ENCODE results near the gene PSMD13.

The PSMD13 gene

DNA sequence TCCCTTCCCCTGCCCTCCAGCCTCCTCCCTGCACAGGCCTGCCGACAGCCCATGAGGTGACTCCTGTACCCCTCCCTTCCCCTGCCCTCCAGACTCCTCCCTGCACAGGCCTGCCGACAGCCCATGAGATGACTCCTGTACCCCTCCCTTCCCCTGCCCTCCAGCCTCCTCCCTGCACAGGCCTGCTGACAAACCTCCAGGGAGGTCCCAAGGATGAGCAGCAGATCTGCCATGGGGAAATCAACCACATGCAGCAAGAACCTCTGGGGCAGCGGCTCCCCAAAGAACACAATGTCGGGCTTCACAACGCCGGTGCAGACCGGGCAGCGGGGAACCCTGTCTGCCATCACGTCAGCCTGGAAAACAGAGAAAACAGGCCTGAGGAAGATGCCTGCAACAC is 12.9 kb upstream of the PSMD13 start:
- TF ChIP-seq, protein P1, sequence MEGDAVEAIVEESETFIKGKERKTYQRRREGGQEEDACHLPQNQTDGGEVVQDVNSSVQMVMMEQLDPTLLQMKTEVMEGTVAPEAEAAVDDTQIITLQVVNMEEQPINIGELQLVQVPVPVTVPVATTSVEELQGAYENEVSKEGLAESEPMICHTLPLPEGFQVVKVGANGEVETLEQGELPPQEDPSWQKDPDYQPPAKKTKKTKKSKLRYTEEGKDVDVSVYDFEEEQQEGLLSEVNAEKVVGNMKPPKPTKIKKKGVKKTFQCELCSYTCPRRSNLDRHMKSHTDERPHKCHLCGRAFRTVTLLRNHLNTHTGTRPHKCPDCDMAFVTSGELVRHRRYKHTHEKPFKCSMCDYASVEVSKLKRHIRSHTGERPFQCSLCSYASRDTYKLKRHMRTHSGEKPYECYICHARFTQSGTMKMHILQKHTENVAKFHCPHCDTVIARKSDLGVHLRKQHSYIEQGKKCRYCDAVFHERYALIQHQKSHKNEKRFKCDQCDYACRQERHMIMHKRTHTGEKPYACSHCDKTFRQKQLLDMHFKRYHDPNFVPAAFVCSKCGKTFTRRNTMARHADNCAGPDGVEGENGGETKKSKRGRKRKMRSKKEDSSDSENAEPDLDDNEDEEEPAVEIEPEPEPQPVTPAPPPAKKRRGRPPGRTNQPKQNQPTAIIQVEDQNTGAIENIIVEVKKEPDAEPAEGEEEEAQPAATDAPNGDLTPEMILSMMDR (IDR thresholded peaks at IDR 0.05; ENCODE audit: extremely low read depth, missing control alignments): no peak
- no peak for DNase-seq (ENCODE audit: low spot score)

DNA sequence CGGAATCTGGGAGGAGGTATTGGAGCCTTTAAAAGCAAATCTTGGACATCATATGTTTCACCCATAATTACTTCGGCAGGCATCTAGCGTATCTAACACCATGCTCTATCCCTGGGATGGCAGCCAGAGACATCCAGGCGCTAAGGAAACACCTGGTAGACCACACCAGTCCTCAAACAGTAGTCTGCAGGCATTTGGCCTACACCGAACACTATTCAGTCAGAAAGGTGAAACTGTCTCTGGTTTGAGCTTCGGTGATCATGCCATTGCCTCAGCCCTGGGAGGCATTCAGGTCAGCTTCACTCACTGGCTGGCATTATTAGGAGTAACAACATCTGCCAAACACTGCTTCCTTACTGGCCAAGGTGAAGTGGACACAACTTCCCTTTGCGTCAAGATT is 12.4 kb upstream of the PSMD13 start:
- no peak for DNase-seq (ENCODE audit: low spot score)
- TF ChIP-seq, protein P1 (IDR thresholded peaks at IDR 0.05; ENCODE audit: extremely low read depth, missing control alignments): no peak

DNA sequence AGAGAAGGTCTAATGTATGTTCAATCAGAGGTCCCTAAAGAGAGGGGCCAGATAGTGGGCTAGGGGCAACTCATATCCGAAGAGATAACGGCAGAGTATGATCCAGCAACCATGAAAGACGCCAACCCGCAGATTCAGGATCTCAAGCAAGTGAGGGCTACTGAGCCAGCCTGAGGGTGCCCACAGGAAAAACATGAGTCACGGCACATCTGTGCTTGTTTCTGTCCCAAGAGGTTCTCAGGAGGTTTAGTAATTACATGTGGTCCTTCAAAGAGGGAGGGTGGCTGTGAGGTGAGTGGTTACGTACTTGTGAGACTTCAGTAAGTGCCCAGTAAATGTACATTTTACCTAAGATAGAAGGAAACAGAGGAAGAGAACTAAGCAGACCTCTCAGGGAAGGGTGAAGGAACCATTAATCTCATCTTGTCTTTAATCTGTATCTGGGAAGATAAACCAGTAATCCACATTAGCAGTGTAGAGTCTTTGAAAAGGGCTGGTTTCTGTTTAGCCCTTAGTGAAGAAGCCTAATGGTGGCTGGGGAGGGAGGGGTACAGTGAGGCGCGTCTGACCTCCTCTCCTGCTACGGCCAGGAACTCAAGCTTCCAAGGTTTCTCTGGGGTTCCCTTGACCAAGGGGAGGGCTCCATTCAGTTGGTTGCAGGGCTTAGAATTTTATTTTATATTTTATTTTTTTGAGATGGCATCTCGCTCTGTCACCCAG is 10.9 kb upstream of the PSMD13 start:
- DNase-seq (ENCODE audit: low spot score): no peak
- TF ChIP-seq, protein P1 (IDR thresholded peaks at IDR 0.05; ENCODE audit: extremely low read depth, missing control alignments): no peak

DNA sequence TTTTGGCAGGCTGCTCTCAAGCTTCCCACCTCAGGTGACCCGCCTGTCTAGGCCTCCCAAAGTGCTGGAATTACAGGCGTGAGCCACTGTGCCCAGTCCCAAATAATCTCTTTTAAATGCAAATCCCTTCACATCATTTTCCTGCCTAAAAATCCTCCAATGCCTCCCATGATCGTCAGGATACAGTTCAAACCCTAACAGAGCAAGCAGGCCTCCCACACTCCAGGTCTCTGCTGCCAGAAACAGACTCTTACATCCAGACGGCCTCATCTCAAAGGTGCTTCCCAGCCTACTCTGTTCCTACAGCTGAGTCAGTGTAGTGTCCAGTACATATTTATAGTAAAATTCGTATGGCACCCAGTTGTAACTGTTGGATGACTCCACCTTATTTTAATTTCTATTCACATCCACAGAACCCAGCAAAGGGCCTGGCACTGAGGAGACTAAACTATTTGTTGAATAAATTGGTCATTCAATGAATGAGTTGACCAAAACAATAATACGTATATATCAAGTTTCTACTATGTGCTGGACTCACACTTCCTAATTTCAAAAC is 8.9 kb upstream of the PSMD13 start:
- no peak for DNase-seq (ENCODE audit: low spot score)
- TF ChIP-seq, protein P1 (IDR thresholded peaks at IDR 0.05; ENCODE audit: extremely low read depth, missing control alignments): no peak

DNA sequence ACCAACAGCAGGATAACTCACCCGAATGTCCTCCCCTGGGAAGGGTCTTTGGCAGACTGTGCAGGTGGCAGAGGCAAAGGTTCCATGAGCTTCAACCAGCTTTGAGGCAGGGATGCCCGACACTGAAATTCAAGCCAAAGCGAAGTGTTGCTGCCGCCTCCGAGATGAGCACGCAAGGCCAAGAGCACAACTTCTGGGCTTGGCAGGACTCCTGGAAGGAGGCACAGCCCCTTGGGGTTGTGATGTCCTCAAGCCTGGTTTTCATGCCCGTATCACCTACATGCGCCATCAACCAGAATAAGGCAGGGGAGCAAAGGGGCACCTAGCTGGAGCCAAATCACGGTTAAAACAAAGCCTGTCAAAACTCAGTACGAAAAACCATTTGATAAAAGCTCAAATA is 6.3 kb upstream of the PSMD13 start:
- TF ChIP-seq, protein P1 (IDR thresholded peaks at IDR 0.05; ENCODE audit: extremely low read depth, missing control alignments): no peak
- DNase-seq (ENCODE audit: low spot score): no peak

DNA sequence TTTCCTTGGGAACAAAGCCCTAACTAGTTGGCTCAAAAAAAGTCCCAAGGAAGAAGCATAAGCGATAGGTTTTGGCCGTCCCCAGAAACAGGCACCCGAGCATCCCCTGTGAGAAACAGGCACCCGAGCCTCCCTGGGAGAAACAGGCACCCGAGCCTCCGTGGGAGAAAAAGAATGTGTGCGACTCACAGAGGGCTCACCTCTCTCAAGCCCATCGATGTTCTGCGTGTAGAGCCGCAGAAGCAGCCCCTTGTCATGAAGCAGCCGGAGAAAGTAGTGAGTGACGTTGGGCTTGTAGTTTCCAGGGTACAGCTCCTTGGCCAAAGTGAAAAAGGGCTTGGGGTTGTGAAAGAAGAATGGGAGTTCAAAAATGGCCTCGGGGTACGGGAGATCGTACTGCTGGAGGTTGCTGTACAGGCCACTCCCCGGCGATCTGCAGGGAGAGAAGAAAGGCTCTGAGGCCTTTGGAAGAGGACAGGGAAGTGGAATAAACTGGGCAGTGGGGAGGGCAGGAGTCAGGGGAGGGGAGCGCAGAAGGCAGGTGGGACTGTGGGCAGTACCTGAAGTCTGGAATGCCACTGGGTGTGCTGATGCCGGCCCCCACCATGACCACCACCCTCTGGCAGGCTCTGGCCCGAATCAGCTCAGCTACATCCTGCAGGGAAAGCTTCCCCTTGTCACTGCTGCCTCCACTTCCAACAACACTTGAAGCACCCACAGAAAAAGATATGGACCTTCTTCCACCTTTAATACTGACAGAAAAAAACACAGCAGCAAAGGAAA is 3.8 kb upstream of the PSMD13 start:
- TF ChIP-seq, protein P1 (IDR thresholded peaks at IDR 0.05; ENCODE audit: extremely low read depth, missing control alignments): no peak
- DNase-seq (ENCODE audit: low spot score): no peak

DNA sequence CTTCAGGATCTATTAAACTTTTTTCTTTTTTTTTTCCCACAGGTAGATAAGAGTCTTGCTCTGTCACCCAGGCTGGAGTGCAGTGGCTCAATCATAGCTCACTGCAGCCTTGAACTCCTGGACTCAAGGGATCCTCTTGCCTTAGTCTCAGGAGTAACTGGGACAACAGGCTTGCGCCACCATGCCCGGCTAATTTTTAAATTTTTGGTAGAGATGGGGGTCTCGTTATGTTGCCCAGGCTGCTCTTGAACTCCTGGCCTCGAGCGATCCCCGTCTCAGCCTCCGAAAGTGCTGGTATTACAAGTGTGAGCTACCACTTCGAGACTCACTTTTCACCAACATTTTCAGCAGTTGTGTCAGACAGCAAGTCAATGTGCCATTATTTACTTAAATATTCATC is 1.6 kb upstream of the PSMD13 start:
- DNase-seq (ENCODE audit: low spot score): no peak
- TF ChIP-seq, protein P1 (IDR thresholded peaks at IDR 0.05; ENCODE audit: extremely low read depth, missing control alignments): no peak

All from GM20000 (cell line).